ENCODE data around the gene EXOC6B.

The EXOC6B gene

DNA sequence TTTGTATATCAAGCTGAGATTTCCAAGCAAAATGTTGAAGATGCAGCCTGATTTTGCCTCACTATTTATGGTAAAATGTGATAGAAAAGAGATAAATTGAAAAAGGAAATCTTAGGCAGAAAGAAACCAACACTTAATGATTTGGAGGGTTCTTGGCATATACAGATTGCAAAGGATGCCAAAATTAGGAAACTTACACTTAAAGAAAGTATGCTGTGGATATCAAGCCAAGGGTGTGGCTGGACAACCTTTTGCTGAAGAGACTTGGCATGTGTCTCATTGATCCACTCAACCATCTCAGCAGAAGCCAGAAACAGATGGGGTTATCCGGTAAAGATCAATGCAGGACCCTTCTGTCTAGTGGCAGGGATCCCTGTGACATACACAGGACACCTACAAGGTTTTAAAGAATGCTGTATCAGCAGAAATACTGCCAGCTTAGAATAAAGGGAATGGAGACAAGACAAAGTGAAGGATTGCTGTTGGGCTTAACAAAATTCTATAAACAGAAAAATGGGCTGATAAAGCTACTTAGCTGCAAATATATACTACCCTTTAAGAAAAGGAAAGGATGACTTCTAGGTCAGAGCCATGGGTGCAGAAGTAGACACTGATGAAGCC lies 570.9 kb downstream of the EXOC6B start:
- no peak for DNase-seq

- no peak for DNase-seq
Measured at GRCh38 chr2:72238311-72238710, 587.5 kb downstream of the EXOC6B start.

- no peak for DNase-seq
Measured at GRCh38 chr2:72237549-72237948, 588.3 kb downstream of the EXOC6B start.

DNA sequence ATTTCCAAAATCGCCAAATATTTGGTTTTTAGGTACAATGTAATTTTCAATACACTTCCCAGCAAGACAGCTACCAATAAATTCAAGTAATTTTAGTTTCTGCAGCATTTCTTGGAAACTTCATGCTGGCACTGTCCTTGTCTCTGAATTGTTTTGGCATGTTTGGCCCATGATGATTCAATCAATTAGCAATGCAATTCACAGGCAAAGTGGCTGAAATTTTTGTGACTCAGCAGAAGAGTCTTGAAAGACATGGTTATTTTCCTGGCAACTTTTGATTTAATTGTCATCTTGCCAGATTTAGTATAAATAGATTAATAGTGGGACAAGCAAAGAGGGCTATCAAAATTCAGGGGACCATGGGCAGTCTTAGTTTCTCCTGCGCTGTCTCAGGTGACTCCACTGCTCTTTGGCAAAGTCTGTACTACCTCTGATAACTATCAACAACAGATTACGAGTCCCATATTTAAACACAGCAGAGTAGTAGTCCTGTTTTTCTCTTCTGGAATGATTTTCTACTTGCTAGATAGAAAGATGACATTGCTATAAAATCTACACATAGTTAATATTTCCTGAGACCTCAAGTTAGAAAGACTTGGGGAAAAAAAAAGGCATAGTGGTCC lies 589.3 kb downstream of the EXOC6B start:
- DNase-seq = no peak

- no peak for DNase-seq
Measured at GRCh38 chr2:72235497-72236415, 590.1 kb downstream of the EXOC6B start.

DNA sequence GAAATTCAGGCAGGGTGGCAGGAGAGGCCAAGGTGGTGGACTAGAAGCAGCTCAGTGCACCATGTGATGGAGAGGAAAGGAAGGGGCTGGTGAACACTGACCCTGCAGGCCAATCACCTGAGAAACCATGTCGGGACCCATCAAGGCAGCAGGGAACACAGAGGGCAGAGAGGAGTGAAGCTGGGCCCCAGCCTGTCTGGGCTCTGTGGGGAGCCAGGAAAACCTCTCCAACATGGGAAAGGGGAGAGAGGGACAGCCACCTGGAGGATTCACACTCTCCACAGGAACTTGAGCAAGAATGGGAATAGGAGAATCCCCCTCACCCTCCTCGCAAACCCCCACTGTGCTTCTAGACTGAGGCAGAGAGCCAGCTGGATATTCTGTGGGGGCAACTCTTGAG lies 592.6 kb downstream of the EXOC6B start:
- no peak for DNase-seq

DNA sequence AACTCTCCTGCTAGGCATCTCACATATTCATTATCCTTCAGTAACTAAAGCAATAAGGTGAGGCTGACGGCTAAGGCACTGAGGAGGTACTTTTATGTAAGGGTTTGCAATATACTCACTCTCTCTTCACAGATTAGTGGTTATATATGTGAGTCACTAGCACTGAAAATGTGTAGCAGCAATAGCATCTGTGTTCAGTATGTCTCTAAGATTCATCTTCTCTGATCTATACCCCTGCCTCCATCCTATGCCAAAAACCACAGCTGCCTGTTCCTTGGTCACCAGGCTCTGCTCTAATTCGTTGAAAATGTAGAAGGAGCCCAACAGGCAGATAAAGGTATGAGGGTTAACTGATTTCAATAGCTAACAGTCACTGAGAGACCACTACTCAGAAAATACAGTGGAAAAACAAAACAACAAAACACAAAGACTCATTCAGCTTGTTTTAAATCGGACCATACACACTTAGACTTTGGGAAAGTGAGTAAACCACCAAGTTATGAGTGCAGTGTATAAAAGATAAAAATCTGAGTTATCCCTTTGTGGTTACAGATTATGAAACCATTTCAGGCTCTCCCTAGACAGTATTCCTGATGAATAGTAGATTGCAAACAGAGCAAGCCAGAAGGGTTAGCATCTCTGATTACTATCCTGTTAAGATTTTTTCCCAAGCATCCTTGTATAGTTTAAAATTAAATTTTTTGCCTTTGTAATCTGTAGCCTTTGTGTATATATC lies 602.8 kb downstream of the EXOC6B start:
- no peak for DNase-seq

GRCh38 chr2:72220170-72220569 lies 605.7 kb downstream of the EXOC6B start:
- no peak for DNase-seq

- no peak for DNase-seq
Measured at GRCh38 chr2:72214429-72215143, 611.2 kb downstream of the EXOC6B start.

DNA sequence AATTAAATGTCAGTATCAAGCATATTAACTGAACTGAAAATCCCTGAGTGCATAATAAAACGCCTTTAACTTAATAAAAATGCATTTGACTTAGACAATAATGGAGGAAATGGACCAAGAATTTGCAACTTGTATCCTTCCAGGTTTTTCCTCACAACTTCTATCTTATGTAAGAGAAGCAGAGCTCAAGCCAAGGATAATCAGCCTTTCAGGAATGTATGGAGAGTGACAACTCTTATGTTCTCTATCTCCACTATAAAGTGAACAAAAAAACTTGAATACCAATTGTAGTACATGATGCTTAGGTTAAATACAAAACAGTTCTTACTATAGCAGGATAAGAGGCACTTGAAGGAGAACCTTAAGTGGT lies 613.4 kb downstream of the EXOC6B start:
- no peak for DNase-seq

DNA sequence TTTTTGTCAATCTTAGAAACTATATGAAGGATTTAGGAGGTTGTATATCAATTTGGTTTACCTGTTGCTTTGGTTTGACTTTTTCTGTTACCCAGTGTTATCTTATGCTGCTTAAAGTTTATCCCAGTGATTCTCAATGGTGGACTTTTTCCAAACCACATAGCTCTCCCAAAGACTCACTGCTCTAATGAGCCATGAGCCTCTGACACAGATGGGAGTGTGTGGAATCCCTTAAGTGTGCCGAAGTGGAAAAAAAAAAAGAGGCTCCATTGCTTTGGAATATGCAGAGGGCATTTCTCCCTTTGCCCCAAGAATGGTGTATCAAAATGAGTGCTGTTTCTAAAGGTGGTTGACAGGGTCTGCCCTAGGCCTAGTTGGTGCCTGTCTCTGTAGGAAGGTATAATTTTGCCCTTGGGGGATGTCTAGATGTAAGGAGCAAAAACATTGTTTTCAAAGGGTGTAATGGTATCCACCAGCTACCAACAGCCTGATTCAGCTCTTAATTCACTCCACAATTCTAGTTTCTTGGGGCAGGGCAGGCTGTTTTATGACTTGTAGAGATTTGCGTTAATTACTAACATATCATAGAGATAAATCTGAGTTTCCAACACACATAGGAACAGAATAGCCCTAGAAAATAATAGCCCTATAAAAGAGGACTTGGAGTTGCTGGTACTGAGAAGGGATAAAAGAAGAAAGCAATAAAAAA lies 613.9 kb downstream of the EXOC6B start:
- DNase-seq = no peak

DNA sequence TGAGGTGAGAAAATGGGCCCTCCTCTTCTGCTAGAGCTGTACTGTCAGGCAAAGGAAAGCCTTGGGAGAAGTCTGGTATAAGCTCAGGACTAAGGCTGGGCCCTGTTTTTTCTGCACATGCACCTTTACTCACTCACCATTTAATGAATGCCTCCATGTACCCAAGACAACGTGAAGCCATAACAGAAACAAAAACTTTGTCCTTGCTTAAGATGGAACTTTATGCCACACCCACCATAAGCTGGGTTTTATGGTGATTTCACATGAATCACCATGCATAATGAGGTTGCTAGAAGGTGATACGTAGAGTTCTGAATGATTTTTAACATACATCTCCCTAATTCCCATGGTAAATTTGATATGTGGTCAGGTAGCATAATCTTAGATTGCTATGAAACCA lies 614.5 kb downstream of the EXOC6B start:
- no peak for DNase-seq

DNA sequence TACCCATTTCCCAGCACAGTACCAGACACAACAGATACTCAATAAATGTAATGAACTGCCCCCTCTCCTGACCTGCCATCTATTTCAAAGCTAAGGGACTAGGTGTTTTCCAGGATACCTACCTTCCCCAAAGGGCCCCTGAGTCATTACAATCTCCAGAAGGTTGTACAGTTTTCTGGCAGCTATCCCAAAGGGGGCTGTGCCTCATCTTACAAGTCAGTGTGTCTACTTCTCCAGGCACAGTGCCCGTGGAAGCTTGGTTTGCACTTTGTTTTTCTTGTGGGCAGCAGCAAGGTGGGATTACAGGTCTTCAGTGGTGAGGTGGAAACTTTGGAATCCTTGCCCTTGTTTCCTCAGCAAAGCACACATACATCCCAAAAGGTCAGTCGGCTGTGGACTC lies 615.4 kb downstream of the EXOC6B start:
- DNase-seq = no peak

DNA sequence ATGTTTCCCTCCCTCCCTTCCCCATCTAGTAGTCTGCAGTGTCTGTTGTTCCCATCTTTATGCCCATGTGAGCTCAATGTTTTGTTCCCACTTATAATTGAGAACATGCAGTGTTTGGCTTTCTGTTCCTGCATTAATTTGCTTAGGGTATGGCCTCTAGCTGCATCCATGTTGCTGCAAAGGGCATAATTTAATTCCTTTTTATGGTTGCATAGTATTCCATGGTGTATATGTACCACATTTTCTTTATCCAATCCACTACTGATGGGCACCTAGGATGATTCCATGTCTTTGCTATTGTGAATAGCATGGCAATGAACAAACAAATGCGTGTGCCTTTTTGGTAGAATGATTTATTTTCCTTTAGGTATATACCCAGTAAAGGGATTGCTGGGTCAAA lies 617.6 kb downstream of the EXOC6B start:
- no peak for DNase-seq

DNA sequence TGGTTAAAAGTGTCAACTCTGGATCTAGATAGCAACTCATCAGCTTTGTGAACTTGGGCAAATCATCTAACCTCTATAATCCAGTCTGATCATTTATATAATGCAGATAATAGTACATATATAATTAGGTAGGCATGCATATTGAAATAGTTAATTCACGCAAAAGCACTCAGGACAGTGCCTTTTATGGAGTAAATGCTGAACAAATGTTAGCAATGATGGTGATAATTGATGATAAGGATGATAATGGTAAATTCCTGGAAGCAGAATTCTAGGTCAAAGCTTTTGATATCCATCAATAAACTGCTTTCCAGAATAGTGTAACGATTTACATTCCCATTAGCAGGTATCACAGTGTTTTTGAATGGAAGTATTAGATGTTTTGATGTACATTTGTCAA lies 618.5 kb downstream of the EXOC6B start:
- DNase-seq = no peak

DNA sequence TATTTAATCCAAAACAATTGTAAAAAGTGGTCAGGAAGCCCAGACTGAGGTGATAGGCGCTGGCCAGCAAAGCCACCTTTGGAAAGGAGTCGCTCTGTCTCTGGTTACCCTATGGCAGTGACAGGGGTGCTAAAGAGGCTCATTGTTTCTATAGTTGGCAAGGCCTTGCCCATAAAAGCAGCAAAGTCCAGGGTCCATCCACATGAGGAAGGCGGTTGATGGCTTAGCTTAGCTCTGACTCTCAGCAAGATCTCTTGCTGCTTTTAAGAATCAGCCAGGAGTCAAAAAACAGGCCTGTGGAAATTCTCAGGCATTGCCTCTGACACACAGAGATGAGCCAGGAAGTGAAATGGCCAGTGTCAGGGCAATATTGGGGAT lies 620.3 kb downstream of the EXOC6B start:
- no peak for DNase-seq

- DNase-seq = no peak
Measured at GRCh38 chr2:72204786-72205503, 620.9 kb downstream of the EXOC6B start.

- DNase-seq = no peak
Measured at GRCh38 chr2:72204156-72204785, 621.6 kb downstream of the EXOC6B start.

DNA sequence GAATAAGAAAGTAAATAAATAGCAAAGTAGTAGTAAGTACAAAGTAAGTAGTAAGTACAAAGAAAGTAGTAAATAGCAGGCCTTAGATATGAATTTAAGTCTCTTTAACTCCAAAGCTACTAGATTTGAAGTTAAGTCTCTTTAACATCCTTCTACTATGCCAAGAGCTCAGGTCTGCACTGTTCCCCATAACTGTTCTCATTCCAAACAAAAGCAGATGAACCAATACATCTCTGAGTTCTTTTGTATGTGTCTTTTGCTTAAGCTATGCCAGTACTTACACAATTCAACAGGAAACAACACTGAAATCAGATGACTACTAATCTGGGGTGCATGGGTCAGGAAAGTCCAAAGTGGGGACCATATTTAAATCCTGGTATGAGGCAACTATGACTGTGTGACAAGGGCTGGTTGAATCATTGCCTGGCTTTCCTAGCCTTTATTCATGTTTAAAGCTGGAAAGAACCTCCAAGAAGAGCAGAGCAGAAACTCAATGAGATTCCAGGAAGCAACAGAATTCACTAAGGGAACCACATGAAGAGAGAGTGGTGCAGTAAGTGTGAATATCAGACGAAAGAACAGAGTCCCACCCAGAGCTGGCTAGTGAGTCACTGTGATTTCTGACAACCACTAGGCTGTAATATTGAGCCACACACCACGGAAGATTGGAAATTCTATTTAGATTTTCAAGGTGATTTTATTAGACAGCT lies 627.1 kb downstream of the EXOC6B start:
- DNase-seq = no peak

DNA sequence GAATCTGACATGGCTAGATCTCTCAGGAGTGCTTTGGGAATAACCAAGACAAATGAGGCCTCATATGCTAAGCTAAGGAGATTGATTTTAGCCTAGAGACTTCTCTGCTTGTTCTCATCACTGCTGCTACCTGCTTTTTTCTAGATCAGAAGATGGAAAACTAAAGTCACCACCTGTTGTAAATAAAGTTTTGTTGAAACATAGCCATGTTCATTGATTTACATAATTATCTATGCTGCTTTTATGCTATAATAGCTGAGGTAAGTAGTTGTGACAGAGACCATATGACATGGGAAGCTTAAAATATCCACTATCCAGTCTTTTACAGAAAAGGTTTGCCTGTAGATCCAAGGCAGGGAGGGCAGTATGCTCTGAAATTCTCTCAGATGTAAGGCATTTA lies 632.1 kb downstream of the EXOC6B start:
- DNase-seq = no peak

Data from NCI-H1436 (cell line).